ENCODE results near the gene SLC6A13. TPM values are rescaled to one million over a fixed set of nuclear protein-coding genes. Genes with fewer than 3 reads are reported as not detected.
A peak's percentile ranks its signal among the peaks of the same experiment; 100 is the strongest.

Gene SLC6A13
- total RNA-seq, 1 experiment from 2014 or later: not detected

GRCh38 chr12:175250-175649 lies 87.4 kb downstream of the SLC6A13 start:
- no peak overlapping the region for H3K56ac ChIP-seq (ENCODE audit: insufficient read length, low read depth, low read length)
- H3K18ac ChIP-seq (ENCODE audit: insufficient read length, low read depth, low read length): no peak overlapping the region
- TF ChIP-seq CTCF (conservative IDR thresholded peaks at IDR 0.05): no peak
- no peaks in the 10 kb centered on the region for H3K79me1 ChIP-seq (ENCODE audit: insufficient read depth, low read depth, low read length, poor library complexity, severe bottlenecking)
- DNase-seq: no peak
- H3K23me2 ChIP-seq (ENCODE audit: insufficient read length, low read depth, low read length, poor library complexity, severe bottlenecking): no peaks in the 10 kb centered on the region
- H4K20me1 ChIP-seq (ENCODE audit: control insufficient read depth, insufficient read depth, insufficient read length): no peaks in the 10 kb centered on the region
- no peak overlapping the region for H3K27ac ChIP-seq (ENCODE audit: insufficient read length, low read depth, low read length)
- no peak overlapping the region for H4K5ac ChIP-seq (ENCODE audit: insufficient read length, low read depth, low read length)
- no peak overlapping the region for H3K9ac ChIP-seq (ENCODE audit: extremely low read depth, insufficient read length, low read length)
- no peak overlapping the region for H4K91ac ChIP-seq (ENCODE audit: insufficient read length, low read depth, low read length)
- Mint-ChIP-seq H3K27ac (peak overlapping the region in 1 of 3 experiments; percentile 39; a peak in 1 of 7 replicates), H3K9me3 (no peaks in the 10 kb centered on the region), H3K27me3 (ENCODE audit: low read depth) (peaks cover 5% of the 10 kb centered on the region), H3K4me3 (no peak overlapping the region; a peak in 1 of 5 replicates), H3K4me1 (peaks cover 31 to 60% of the 10 kb centered on the region in 2 experiments), H3K36me3 (ENCODE audit: insufficient read depth in 1 of 3, low read depth in 3 of 3) (no peaks in the 10 kb centered on the region; a peak in 2 of 7 replicates)
- H3K23ac ChIP-seq (ENCODE audit: insufficient read length, low read depth, low read length): no peak overlapping the region
- H2BK120ac ChIP-seq (ENCODE audit: low read depth, low read length, poor library complexity, severe bottlenecking): no peak overlapping the region
- no peak overlapping the region for H2AK5ac ChIP-seq (ENCODE audit: insufficient read length, low read length)
- no peak overlapping the region for H2BK5ac ChIP-seq (ENCODE audit: insufficient read length, low read length)
- H4K8ac ChIP-seq (replicated peaks; ENCODE audit: insufficient read length, low read depth, low read length): no peak overlapping the region
- no peak overlapping the region for H2BK15ac ChIP-seq (ENCODE audit: low read depth, low read length)
- no peaks in the 10 kb centered on the region for H3K9me3 ChIP-seq (ENCODE audit: control insufficient read depth, low read depth, low read length)
- H3K4me1 ChIP-seq (ENCODE audit: insufficient read depth, low read length): peaks cover 4% of the 10 kb centered on the region; the same call in 1 of the 2 replicates
- WGBS (ENCODE audit: extremely low coverage, insufficient read length, low lambda C conversion rate): no CpG with 5 or more reads among the region's 10 CpGs
- H3K4me2 ChIP-seq (ENCODE audit: insufficient read depth, insufficient read length, low read length): no peak overlapping the region
- H2BK12ac ChIP-seq (ENCODE audit: insufficient read length, low read depth, low read length): no peak overlapping the region
- no peak overlapping the region for H2BK20ac ChIP-seq (ENCODE audit: low read depth, low read length, poor library complexity, severe bottlenecking)
- no peaks in the 10 kb centered on the region for H3K79me2 ChIP-seq (ENCODE audit: insufficient read depth, low read length)
- H3T11ph ChIP-seq (ENCODE audit: low read length): no peak overlapping the region
- no peak overlapping the region for H3K4ac ChIP-seq (ENCODE audit: low read depth, low read length)
- H3K27me3 ChIP-seq (ENCODE audit: insufficient read depth, low read length): no peaks in the 10 kb centered on the region
- H2AFZ ChIP-seq (ENCODE audit: low read length): no peak overlapping the region
- no peak overlapping the region; the same call in 1 of the 2 replicates for H3K14ac ChIP-seq (ENCODE audit: insufficient read depth, low read length)

Data from H9 (cell line).